MM.1S (cell line): ENCODE measurements around the gene MEX3D.
A peak's percentile ranks its signal among the peaks of the same experiment; 100 is the strongest.

Experiments
- DNase-seq: peaks from one replicate; pipeline ENCODE4 v3.0.0-alpha.2; 2015
- H2AFZ ChIP-seq: fragments of 300-600 bp; sonication (generic); 2 replicates; pipeline ENCODE4 v1.6.0; 2016; ENCODE audit warnings: antibody characterized with exemption, low read length
- H3F3A ChIP-seq: fragments of 300-600 bp; sonication (generic); 2 replicates; pipeline ENCODE4 v1.6.1; 2016; ENCODE audit warnings: mild to moderate bottlenecking, antibody characterized with exemption, low read length, moderate library complexity, mixed read lengths; ENCODE audit not compliant: insufficient read depth
- H3K27ac ChIP-seq: fragments of 300-600 bp; sonication (generic); 2 replicates; pipeline ENCODE4 v1.5.1; 2016; ENCODE audit warnings: mild to moderate bottlenecking, low read length
- H3K27me3 ChIP-seq: fragments of 300-600 bp; sonication (generic); replicated peaks from 2 replicates; pipeline ENCODE4 v1.6.0; 2016; ENCODE audit warnings: low read length; ENCODE audit not compliant: insufficient read depth
- H3K36me3 ChIP-seq: fragments of 300-600 bp; sonication (generic); replicated peaks from 2 replicates; pipeline ENCODE4 v1.6.1; 2016; ENCODE audit warnings: mild to moderate bottlenecking, low read length, mixed read lengths; ENCODE audit not compliant: insufficient read depth
- H3K4me1 ChIP-seq: fragments of 300-600 bp; sonication (generic); 2 replicates; pipeline ENCODE4 v1.6.1; 2016; ENCODE audit warnings: low read length, mixed read lengths
- H3K4me2 ChIP-seq: fragments of 300-600 bp; sonication (generic); 2 replicates; pipeline ENCODE4 v1.6.0; 2016; ENCODE audit warnings: low read depth, low read length
- H3K4me3 ChIP-seq: fragments of 300-600 bp; sonication (generic); 2 replicates; pipeline ENCODE4 v1.5.1; 2016; ENCODE audit warnings: low read length, mixed read lengths
- H3K79me2 ChIP-seq: fragments of 300-600 bp; sonication (generic); 2 replicates; pipeline ENCODE4 v1.6.1; 2016; ENCODE audit warnings: mixed run types, low read length, mixed read lengths
- H3K9ac ChIP-seq: fragments of 300-600 bp; sonication (generic); 2 replicates; pipeline ENCODE4 v1.6.1; 2016; ENCODE audit warnings: low read length, mixed read lengths
- H3K9me2 ChIP-seq: fragments of 300-600 bp; sonication (generic); replicated peaks from 2 replicates; pipeline ENCODE4 v1.6.1; 2016; ENCODE audit warnings: mild to moderate bottlenecking, low read length, mixed read lengths; ENCODE audit not compliant: insufficient read depth
- H3K9me3 ChIP-seq: fragments of 300-600 bp; sonication (generic); replicated peaks from 2 replicates; pipeline ENCODE4 v1.6.1; 2016; ENCODE audit warnings: mild to moderate bottlenecking, low read length, mixed read lengths; ENCODE audit not compliant: insufficient read depth
- H4K20me1 ChIP-seq: fragments of 300-600 bp; sonication (generic); 2 replicates; pipeline ENCODE4 v1.6.1; 2016; ENCODE audit warnings: mild to moderate bottlenecking, low read length, moderate library complexity, mixed read lengths; ENCODE audit not compliant: insufficient read depth
- CTCF ChIP-seq: fragments of 300-600 bp; sonication (generic); IDR thresholded peaks from 2 replicates; pipeline ENCODE4 v1.5.1; 2016; ENCODE audit warnings: antibody characterized with exemption, low read length, mixed read lengths
- EZH2 ChIP-seq: fragments of 300-600 bp; sonication (generic); optimal IDR thresholded peaks from 2 replicates; pipeline ENCODE3; 2017; ENCODE audit warnings: low read depth, mild to moderate bottlenecking, antibody characterized with exemption, low read length, mixed read lengths
- EZH2phosphoT487 ChIP-seq: fragments of 300-600 bp; sonication (generic); IDR thresholded peaks from 2 replicates; pipeline ENCODE4 v1.6.1; 2018; ENCODE audit warnings: antibody characterized with exemption, low read length

MEX3D gene

GRCh38 chr19:1567116-1567847 lies 843 bp downstream of the MEX3D start:
- no peak overlapping the region for H2AFZ ChIP-seq
- H3K79me2 ChIP-seq = peaks cover 19% of the 10 kb centered on the region
- H4K20me1 ChIP-seq = peaks cover 4% of the 10 kb centered on the region; the same call in 1 of the 2 replicates
- H3F3A ChIP-seq = 0 out of 2 replicates have a peak, but pooled peaks cover 2% of the 10 kb centered on the region
- no peaks in the 10 kb centered on the region for H3K9me3 ChIP-seq
- no peaks in the 10 kb centered on the region for H3K9me2 ChIP-seq
- H3K4me3 ChIP-seq = peak overlapping the region; percentile 45; the same call in 1 of the 2 replicates
- no peak for DNase-seq
- H3K36me3 ChIP-seq = no peaks in the 10 kb centered on the region
- no peak overlapping the region for H3K27ac ChIP-seq
- H3K27me3 ChIP-seq = peaks cover 38% of the 10 kb centered on the region
- TF ChIP-seq EZH2phosphoT487 (no peak), CTCF (no peak), EZH2 (no peak)
- no peak overlapping the region for H3K9ac ChIP-seq
- peak overlapping the region; percentile 54; the same call in 1 of the 2 replicates for H3K4me2 ChIP-seq
- peaks cover 5% of the 10 kb centered on the region for H3K4me1 ChIP-seq

GRCh38 chr19:1566392-1567115 lies 1.6 kb downstream of the MEX3D start:
- H3K9me3 ChIP-seq = no peaks in the 10 kb centered on the region
- peaks cover 31% of the 10 kb centered on the region for H3K27me3 ChIP-seq
- no peak overlapping the region for H3K27ac ChIP-seq
- peaks cover 5% of the 10 kb centered on the region for H3K4me1 ChIP-seq
- no peaks in the 10 kb centered on the region for H3K36me3 ChIP-seq
- H3K79me2 ChIP-seq = peaks cover 19% of the 10 kb centered on the region
- H3K4me2 ChIP-seq = 0 out of 2 replicates have a peak overlapping the region, but pooled peaks have one; percentile 29
- TF ChIP-seq EZH2phosphoT487 (no peak), CTCF (no peak), EZH2 (no peak)
- H3K9ac ChIP-seq = no peak overlapping the region
- H3K9me2 ChIP-seq = no peaks in the 10 kb centered on the region
- H4K20me1 ChIP-seq = peaks cover 4% of the 10 kb centered on the region; the same call in 1 of the 2 replicates
- DNase-seq = no peak
- H2AFZ ChIP-seq = no peak overlapping the region
- H3F3A ChIP-seq = 0 out of 2 replicates have a peak, but pooled peaks cover 2% of the 10 kb centered on the region
- no peak overlapping the region for H3K4me3 ChIP-seq

- H3K4me2 ChIP-seq = no peak overlapping the region
- H3K4me1 ChIP-seq = no peaks in the 10 kb centered on the region
- peaks cover 4% of the 10 kb centered on the region; the same call in 1 of the 2 replicates for H4K20me1 ChIP-seq
- no peak for DNase-seq
- H3K9me3 ChIP-seq = no peaks in the 10 kb centered on the region
- no peak overlapping the region for H3K9ac ChIP-seq
- H3K79me2 ChIP-seq = peaks cover 23% of the 10 kb centered on the region
- H3K27me3 ChIP-seq = no peaks in the 10 kb centered on the region
- no peaks in the 10 kb centered on the region for H3K36me3 ChIP-seq
- no peaks in the 10 kb centered on the region for H3K9me2 ChIP-seq
- H3F3A ChIP-seq = 0 out of 2 replicates have a peak, but pooled peaks cover 2% of the 10 kb centered on the region
- H2AFZ ChIP-seq = no peak overlapping the region
- H3K4me3 ChIP-seq = no peak overlapping the region
- TF ChIP-seq EZH2 = no peak
- no peak for TF ChIP-seq CTCF
- no peak for TF ChIP-seq EZH2phosphoT487
- no peak overlapping the region for H3K27ac ChIP-seq
Measured at GRCh38 chr19:1563251-1563650, 4.9 kb downstream of the MEX3D start.
